ENCODE measurements around the gene HDDC3. TPM values are rescaled to one million over a fixed set of nuclear protein-coding genes. Genes with fewer than 3 reads are reported as not detected.

The HDDC3 gene
- total RNA-seq, 1 experiment from 2014 or later: 15.9 TPM

- Histone ChIP-seq H3K27me3 (ENCODE audit: low read length) (no peaks in the 10 kb centered on the region), H3K9me3 (ENCODE audit: low read length) (no peaks in the 10 kb centered on the region), H2AFZ (ENCODE audit: low read length) (no peak overlapping the region), H3K4me3 (ENCODE audit: low read length) (peak overlapping the region; percentile 75), H3K4me1 (ENCODE audit: low read length) (peaks cover 20% of the 10 kb centered on the region), H3K27ac (ENCODE audit: low read length) (no peak overlapping the region), H3K4me2 (ENCODE audit: low read depth, low read length, poor library complexity, severe bottlenecking) (peak overlapping the region; percentile 97), H3K9ac (ENCODE audit: low read length) (peak overlapping the region; percentile 95), H4K20me1 (ENCODE audit: insufficient read depth, low read depth, low read length) (no peaks in the 10 kb centered on the region), H3K9me2 (replicated peaks; ENCODE audit: insufficient read depth, low read length) (no peaks in the 10 kb centered on the region), H3K36me3 (ENCODE audit: insufficient read depth, low read length) (peaks cover 5% of the 10 kb centered on the region), H3K79me2 (ENCODE audit: low read length) (peaks cover 20% of the 10 kb centered on the region)
- DNase-seq: no peak
Measured at GRCh38 chr15:90956274-90957030, 24.1 kb upstream of the HDDC3 start.

GRCh38 chr15:90955624-90956273 is 23.4 kb upstream of the HDDC3 start:
- no peaks in the 10 kb centered on the region for H3K27me3 ChIP-seq (ENCODE audit: low read length)
- H3K79me2 ChIP-seq (ENCODE audit: low read length): peaks cover 20% of the 10 kb centered on the region
- no peak overlapping the region for H2AFZ ChIP-seq (ENCODE audit: low read length)
- H3K9ac ChIP-seq (ENCODE audit: low read length): peak overlapping the region; percentile 95
- H3K9me2 ChIP-seq (replicated peaks; ENCODE audit: insufficient read depth, low read length): no peaks in the 10 kb centered on the region
- DNase-seq: no peak
- H3K4me2 ChIP-seq (ENCODE audit: low read depth, low read length, poor library complexity, severe bottlenecking): peak overlapping the region; percentile 97
- peak overlapping the region; percentile 93 for H3K27ac ChIP-seq (ENCODE audit: low read length)
- H4K20me1 ChIP-seq (ENCODE audit: insufficient read depth, low read depth, low read length): no peaks in the 10 kb centered on the region
- H3K4me1 ChIP-seq (ENCODE audit: low read length): peaks cover 20% of the 10 kb centered on the region
- peak overlapping the region; percentile 75 for H3K4me3 ChIP-seq (ENCODE audit: low read length)
- no peaks in the 10 kb centered on the region for H3K9me3 ChIP-seq (ENCODE audit: low read length)
- H3K36me3 ChIP-seq (ENCODE audit: insufficient read depth, low read length): peaks cover 5% of the 10 kb centered on the region

GRCh38 chr15:90954712-90955623 is 22.6 kb upstream of the HDDC3 start, which contains the start of gene RCCD1:
TSS of gene RCCD1 (plus strand) at chr15:90954884. CDS start at chr15:90956735, 1,851 bp downstream.
- no peaks in the 10 kb centered on the region for H3K9me2 ChIP-seq (replicated peaks; ENCODE audit: insufficient read depth, low read length)
- DNase-seq: peak; percentile 98
- no peaks in the 10 kb centered on the region for H3K27me3 ChIP-seq (ENCODE audit: low read length)
- peak within 1 kb of the TSS; percentile 76; the same call in 1 of the 2 replicates for H2AFZ ChIP-seq (ENCODE audit: low read length)
- peaks cover 8% of the 10 kb centered on the region for H3K36me3 ChIP-seq (ENCODE audit: insufficient read depth, low read length)
- peak within 1 kb of the TSS; percentile 95 for H3K9ac ChIP-seq (ENCODE audit: low read length)
- peak within 1 kb of the TSS; percentile 93 for H3K27ac ChIP-seq (ENCODE audit: low read length)
- peaks cover 20% of the 10 kb centered on the region for H3K79me2 ChIP-seq (ENCODE audit: low read length)
- H4K20me1 ChIP-seq (ENCODE audit: insufficient read depth, low read depth, low read length): no peaks in the 10 kb centered on the region
- peak within 1 kb of the TSS; percentile 97 for H3K4me2 ChIP-seq (ENCODE audit: low read depth, low read length, poor library complexity, severe bottlenecking)
- no peaks in the 10 kb centered on the region for H3K9me3 ChIP-seq (ENCODE audit: low read length)
- H3K4me3 ChIP-seq (ENCODE audit: low read length): peak within 1 kb of the TSS; percentile 75
- peaks cover 20% of the 10 kb centered on the region for H3K4me1 ChIP-seq (ENCODE audit: low read length)

- Histone ChIP-seq H4K20me1 (ENCODE audit: insufficient read depth, low read depth, low read length) (no peaks in the 10 kb centered on the region), H3K9ac (ENCODE audit: low read length) (no peak overlapping the region), H3K36me3 (ENCODE audit: insufficient read depth, low read length) (peaks cover 11% of the 10 kb centered on the region), H3K4me3 (ENCODE audit: low read length) (no peak overlapping the region), H3K79me2 (ENCODE audit: low read length) (peaks cover 20% of the 10 kb centered on the region), H3K27me3 (ENCODE audit: low read length) (no peaks in the 10 kb centered on the region), H3K27ac (ENCODE audit: low read length) (peak overlapping the region; percentile 93; the same call in 1 of the 2 replicates), H3K9me3 (ENCODE audit: low read length) (no peaks in the 10 kb centered on the region), H2AFZ (ENCODE audit: low read length) (no peak overlapping the region), H3K4me1 (ENCODE audit: low read length) (peaks cover 20% of the 10 kb centered on the region), H3K4me2 (ENCODE audit: low read depth, low read length, poor library complexity, severe bottlenecking) (peak overlapping the region; percentile 97), H3K9me2 (replicated peaks; ENCODE audit: insufficient read depth, low read length) (no peaks in the 10 kb centered on the region)
- DNase-seq: no peak
Measured at GRCh38 chr15:90953947-90954711, 21.8 kb upstream of the HDDC3 start.

- no peak for DNase-seq
- Histone ChIP-seq H3K4me2 (ENCODE audit: low read depth, low read length, poor library complexity, severe bottlenecking) (no peak overlapping the region), H3K9me2 (replicated peaks; ENCODE audit: insufficient read depth, low read length) (no peaks in the 10 kb centered on the region), H3K27ac (ENCODE audit: low read length) (no peak overlapping the region), H3K4me1 (ENCODE audit: low read length) (peaks cover 20% of the 10 kb centered on the region), H3K4me3 (ENCODE audit: low read length) (no peak overlapping the region), H2AFZ (ENCODE audit: low read length) (no peak overlapping the region), H3K79me2 (ENCODE audit: low read length) (peaks cover 20% of the 10 kb centered on the region), H3K36me3 (ENCODE audit: insufficient read depth, low read length) (peaks cover 11% of the 10 kb centered on the region), H3K9ac (ENCODE audit: low read length) (no peak overlapping the region), H3K27me3 (ENCODE audit: low read length) (no peaks in the 10 kb centered on the region), H4K20me1 (ENCODE audit: insufficient read depth, low read depth, low read length) (no peaks in the 10 kb centered on the region), H3K9me3 (ENCODE audit: low read length) (no peaks in the 10 kb centered on the region)
Measured at GRCh38 chr15:90952901-90953677, 20.7 kb upstream of the HDDC3 start.

DNA sequence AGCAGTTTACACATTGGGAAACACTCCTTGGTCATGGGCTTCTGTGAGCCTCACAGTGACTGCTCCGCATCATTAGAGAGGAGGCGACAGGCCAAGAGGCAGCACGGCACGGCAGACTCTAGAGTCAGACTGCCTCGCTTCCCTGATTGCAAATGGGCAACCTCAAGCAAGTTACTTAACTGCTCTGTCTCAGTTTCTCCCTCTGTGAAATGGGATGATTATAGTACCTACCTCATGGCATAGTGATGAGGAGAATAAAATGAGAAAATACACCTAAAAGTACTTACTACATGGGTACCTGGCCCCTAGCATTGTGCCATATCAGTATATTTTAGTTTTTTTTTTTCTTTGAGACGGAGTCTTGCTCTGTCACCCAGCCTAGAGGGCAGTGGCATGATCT is 18.3 kb upstream of the HDDC3 start:
- H2AFZ ChIP-seq (ENCODE audit: low read length): no peak overlapping the region
- H3K9me2 ChIP-seq (replicated peaks; ENCODE audit: insufficient read depth, low read length): no peaks in the 10 kb centered on the region
- no peak for DNase-seq
- H3K27me3 ChIP-seq (ENCODE audit: low read length): no peaks in the 10 kb centered on the region
- no peaks in the 10 kb centered on the region for H4K20me1 ChIP-seq (ENCODE audit: insufficient read depth, low read depth, low read length)
- H3K4me2 ChIP-seq (ENCODE audit: low read depth, low read length, poor library complexity, severe bottlenecking): no peak overlapping the region
- no peak overlapping the region for H3K4me3 ChIP-seq (ENCODE audit: low read length)
- no peak overlapping the region for H3K27ac ChIP-seq (ENCODE audit: low read length)
- H3K9me3 ChIP-seq (ENCODE audit: low read length): no peaks in the 10 kb centered on the region
- H3K9ac ChIP-seq (ENCODE audit: low read length): no peak overlapping the region
- peaks cover 12% of the 10 kb centered on the region for H3K4me1 ChIP-seq (ENCODE audit: low read length)
- H3K36me3 ChIP-seq (ENCODE audit: insufficient read depth, low read length): peaks cover 11% of the 10 kb centered on the region
- H3K79me2 ChIP-seq (ENCODE audit: low read length): peaks cover 5% of the 10 kb centered on the region

DNA sequence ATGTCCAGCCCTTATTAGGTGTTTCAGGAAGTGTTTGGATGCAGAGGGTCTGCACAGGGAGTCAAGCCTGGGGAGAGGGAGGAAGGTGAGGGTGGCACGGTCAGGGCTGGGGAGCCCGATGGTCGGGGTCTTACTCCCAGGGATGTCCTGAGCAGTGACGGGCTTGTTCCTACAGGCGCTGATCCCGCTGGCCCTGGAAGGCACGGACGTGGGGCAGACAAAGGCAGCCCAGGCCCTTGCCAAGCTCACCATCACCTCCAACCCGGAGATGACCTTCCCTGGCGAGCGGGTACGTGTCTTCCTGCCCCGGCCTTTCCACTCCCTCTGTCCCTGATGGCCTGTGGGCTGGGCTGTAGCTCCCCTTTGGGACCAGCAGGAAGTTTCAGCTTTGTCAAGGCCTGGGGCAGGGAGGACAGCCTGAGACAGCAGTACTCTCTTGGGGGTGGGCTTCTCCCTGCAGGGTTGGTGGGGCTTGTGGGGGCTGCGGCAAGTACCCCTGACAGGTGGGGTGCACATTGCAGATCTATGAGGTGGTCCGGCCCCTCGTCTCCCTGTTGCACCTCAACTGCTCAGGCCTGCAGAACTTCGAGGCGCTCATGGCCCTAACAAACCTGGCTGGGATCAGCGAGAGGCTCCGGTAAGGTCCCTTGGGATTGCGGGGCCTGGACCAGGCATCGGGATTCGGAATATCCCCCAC is 17.8 kb upstream of the HDDC3 start:
- Histone ChIP-seq H3K36me3 (ENCODE audit: insufficient read depth, low read length) (peaks cover 12% of the 10 kb centered on the region), H3K9me3 (ENCODE audit: low read length) (no peaks in the 10 kb centered on the region), H3K4me2 (ENCODE audit: low read depth, low read length, poor library complexity, severe bottlenecking) (no peak overlapping the region), H2AFZ (ENCODE audit: low read length) (no peak overlapping the region), H3K79me2 (ENCODE audit: low read length) (no peaks in the 10 kb centered on the region), H3K27ac (ENCODE audit: low read length) (no peak overlapping the region), H4K20me1 (ENCODE audit: insufficient read depth, low read depth, low read length) (no peaks in the 10 kb centered on the region), H3K27me3 (ENCODE audit: low read length) (no peaks in the 10 kb centered on the region), H3K4me3 (ENCODE audit: low read length) (no peak overlapping the region), H3K4me1 (ENCODE audit: low read length) (peaks cover 7% of the 10 kb centered on the region), H3K9me2 (replicated peaks; ENCODE audit: insufficient read depth, low read length) (no peaks in the 10 kb centered on the region), H3K9ac (ENCODE audit: low read length) (no peak overlapping the region)
- DNase-seq: no peak

Measured in Karpas-422 (cell line).